ENCODE measurements around the gene ZNF3. TPM values are rescaled to one million over a fixed set of nuclear protein-coding genes. Genes with fewer than 3 reads are reported as not detected.
A peak's percentile ranks its signal among the peaks of the same experiment; 100 is the strongest.

ZNF3 gene
- total and polyA plus RNA-seq, 9 of the 15 experiments (the other 6 are each of a cell fraction or from before 2014, with no cell fraction given) = 30.0 to 64.9 (median 51.5) TPM

DNA sequence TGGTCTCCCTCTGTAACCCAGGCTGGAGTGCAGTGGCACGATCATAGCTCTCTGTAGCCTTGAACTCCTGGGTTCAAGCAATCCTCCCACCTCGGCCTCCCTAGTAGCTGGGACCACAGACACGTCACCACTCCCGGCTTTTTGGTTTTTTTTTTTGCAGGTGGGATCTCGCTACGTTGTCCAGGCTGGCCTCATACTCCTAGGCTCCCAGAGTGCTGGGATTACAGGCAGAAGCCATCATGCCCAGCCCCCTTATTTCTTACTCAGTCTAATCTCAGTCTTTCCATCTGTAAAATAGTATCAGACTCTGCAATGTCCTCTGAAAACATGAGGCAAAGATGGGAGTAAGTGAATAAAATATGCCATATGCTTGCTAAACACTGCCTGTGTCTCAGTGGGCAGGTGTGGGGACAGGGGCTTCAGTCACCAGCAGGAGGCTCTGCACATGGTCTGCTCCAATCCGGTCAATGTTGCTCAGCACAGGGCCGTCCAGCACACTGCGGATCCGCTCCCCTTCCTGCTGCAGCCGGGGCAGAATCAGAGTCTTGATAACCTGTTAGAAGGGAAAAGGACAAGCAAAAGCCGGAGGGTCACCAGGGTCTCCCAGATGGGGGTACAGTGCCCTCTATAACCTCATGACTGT is 28.1 kb upstream of the ZNF3 start:
- Histone ChIP-seq H3K4me2 (ENCODE audit: insufficient read depth, low read length) (no peak overlapping the region), H3K4me3 (no peak overlapping the region), H2AFZ (ENCODE audit: low read depth, low read length) (no peak overlapping the region), H3K9me3 (replicated peaks; ENCODE audit: control insufficient read depth, insufficient read depth, low read depth, low read length) (no peaks in the 10 kb centered on the region), H3K36me3 (ENCODE audit: control insufficient read depth, insufficient read depth, low read length) (peaks cover 83% of the 10 kb centered on the region; the same call in 2 of the 3 replicates), H3K79me2 (ENCODE audit: control insufficient read depth, insufficient read depth, low read length) (no peaks in the 10 kb centered on the region), H3K4me1 (replicated peaks in 1 of 2; ENCODE audit: control insufficient read depth in 2 of 2, insufficient read depth in 2 of 2, low read length in 2 of 2) (peaks cover 2 to 31% of the 10 kb centered on the region in 2 experiments; a peak in 4 of 5 replicates), H4K20me1 (replicated peaks; ENCODE audit: control insufficient read depth, insufficient read depth, low read length) (no peaks in the 10 kb centered on the region), H3K27me3 (ENCODE audit: control insufficient read depth in 2 of 2, insufficient read depth in 2 of 2, low read length in 2 of 2) (no peaks in the 10 kb centered on the region), H3K9me1 (ENCODE audit: control insufficient read depth, insufficient read depth, low read length) (peaks cover 3% of the 10 kb centered on the region), H3K27ac (ENCODE audit: extremely low read depth, low read depth, low read length) (no peak overlapping the region), H3K9ac (ENCODE audit: insufficient read depth in 1 of 2, low read depth in 2 of 2, low read length in 2 of 2) (no peak overlapping the region)
- 94% methylated on average over 12 of the region's 12 CpGs for WGBS (ENCODE audit: insufficient coverage, low coverage, missing lambda C conversion rate)
- ChIA-PET POLR2A (no interaction called here), CTCF (ENCODE audit: low intra/inter-chr PET ratio) (no interaction called here)
- ATAC-seq = peak; percentile 57
- TF ChIP-seq ZNF347 (CRISPR knock-in tag; IDR thresholded peaks at IDR 0.05; ENCODE audit: low read depth) (no peak), NR2F6 (CRISPR knock-in tag; IDR thresholded peaks at IDR 0.05) (no peak), U2AF2 (optimal IDR thresholded peaks at IDR 0.05; ENCODE audit: low read depth, low read length) (no peak), MXI1 (IDR thresholded peaks at IDR 0.05; ENCODE audit: low read depth, low read length) (no peak), MTA1 (IDR thresholded peaks at IDR 0.05; ENCODE audit: borderline replicate concordance) (no peak), ZNF778 (CRISPR knock-in tag; IDR thresholded peaks at IDR 0.05) (no peak), SMARCA4 (IDR thresholded peaks at IDR 0.05) (no peak), POLR2G (IDR thresholded peaks at IDR 0.05; ENCODE audit: low read depth, low read length) (peak; percentile 44), NR2C1 (IDR thresholded peaks at IDR 0.05) (no peak), NR2C1 (tag; IDR thresholded peaks at IDR 0.05) (no peak), TAL1 (IDR thresholded peaks at IDR 0.05) (no peak), RUNX1 (IDR thresholded peaks at IDR 0.05; ENCODE audit: low read depth) (no peak), EWSR1 (IDR thresholded peaks at IDR 0.05; ENCODE audit: borderline replicate concordance, low read depth, partially characterized antibody) (no peak)
- TF ChIP-seq, protein P1, sequence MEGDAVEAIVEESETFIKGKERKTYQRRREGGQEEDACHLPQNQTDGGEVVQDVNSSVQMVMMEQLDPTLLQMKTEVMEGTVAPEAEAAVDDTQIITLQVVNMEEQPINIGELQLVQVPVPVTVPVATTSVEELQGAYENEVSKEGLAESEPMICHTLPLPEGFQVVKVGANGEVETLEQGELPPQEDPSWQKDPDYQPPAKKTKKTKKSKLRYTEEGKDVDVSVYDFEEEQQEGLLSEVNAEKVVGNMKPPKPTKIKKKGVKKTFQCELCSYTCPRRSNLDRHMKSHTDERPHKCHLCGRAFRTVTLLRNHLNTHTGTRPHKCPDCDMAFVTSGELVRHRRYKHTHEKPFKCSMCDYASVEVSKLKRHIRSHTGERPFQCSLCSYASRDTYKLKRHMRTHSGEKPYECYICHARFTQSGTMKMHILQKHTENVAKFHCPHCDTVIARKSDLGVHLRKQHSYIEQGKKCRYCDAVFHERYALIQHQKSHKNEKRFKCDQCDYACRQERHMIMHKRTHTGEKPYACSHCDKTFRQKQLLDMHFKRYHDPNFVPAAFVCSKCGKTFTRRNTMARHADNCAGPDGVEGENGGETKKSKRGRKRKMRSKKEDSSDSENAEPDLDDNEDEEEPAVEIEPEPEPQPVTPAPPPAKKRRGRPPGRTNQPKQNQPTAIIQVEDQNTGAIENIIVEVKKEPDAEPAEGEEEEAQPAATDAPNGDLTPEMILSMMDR (IDR thresholded peaks at IDR 0.05 in 2 of 3, conservative IDR thresholded peaks at IDR 0.05 in 1 of 3; ENCODE audit: insufficient read depth in 2 of 3, low read depth in 1 of 3, low read length in 3 of 3) = peak in 2 of 3 experiments; percentile 18 to 23; a peak in 3 of 6 replicates
- TF ChIP-seq, protein P2, sequence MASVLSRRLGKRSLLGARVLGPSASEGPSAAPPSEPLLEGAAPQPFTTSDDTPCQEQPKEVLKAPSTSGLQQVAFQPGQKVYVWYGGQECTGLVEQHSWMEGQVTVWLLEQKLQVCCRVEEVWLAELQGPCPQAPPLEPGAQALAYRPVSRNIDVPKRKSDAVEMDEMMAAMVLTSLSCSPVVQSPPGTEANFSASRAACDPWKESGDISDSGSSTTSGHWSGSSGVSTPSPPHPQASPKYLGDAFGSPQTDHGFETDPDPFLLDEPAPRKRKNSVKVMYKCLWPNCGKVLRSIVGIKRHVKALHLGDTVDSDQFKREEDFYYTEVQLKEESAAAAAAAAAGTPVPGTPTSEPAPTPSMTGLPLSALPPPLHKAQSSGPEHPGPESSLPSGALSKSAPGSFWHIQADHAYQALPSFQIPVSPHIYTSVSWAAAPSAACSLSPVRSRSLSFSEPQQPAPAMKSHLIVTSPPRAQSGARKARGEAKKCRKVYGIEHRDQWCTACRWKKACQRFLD (CRISPR knock-in tag; IDR thresholded peaks at IDR 0.05) = no peak
- TF ChIP-seq, protein P3, sequence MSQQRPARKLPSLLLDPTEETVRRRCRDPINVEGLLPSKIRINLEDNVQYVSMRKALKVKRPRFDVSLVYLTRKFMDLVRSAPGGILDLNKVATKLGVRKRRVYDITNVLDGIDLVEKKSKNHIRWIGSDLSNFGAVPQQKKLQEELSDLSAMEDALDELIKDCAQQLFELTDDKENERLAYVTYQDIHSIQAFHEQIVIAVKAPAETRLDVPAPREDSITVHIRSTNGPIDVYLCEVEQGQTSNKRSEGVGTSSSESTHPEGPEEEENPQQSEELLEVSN (IDR thresholded peaks at IDR 0.05; ENCODE audit: borderline replicate concordance in 1 of 2, extremely low read depth in 1 of 2, insufficient read depth in 1 of 2, insufficient read length in 1 of 2, low read depth in 1 of 2, low read length in 1 of 2, poor library complexity in 1 of 2, severe bottlenecking in 1 of 2) = no peak
- TF ChIP-seq, protein P4, sequence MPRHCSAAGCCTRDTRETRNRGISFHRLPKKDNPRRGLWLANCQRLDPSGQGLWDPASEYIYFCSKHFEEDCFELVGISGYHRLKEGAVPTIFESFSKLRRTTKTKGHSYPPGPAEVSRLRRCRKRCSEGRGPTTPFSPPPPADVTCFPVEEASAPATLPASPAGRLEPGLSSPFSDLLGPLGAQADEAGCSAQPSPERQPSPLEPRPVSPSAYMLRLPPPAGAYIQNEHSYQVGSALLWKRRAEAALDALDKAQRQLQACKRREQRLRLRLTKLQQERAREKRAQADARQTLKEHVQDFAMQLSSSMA (CRISPR knock-in tag; IDR thresholded peaks at IDR 0.05) = no peak
- BruUV-seq (replicated peaks) = no TSS peak
- FAIRE-seq = peak; percentile 29
- DNase-seq (ENCODE audit: extremely low read depth in 1 of 4, low spot score in 3 of 4) = peak in 1 of 4 experiments; percentile 15
- intact Hi-C loops (cut with micrococcal nuclease) = no loop called here
- in situ Hi-C loops (cut with MboI) = loop anchor here (10.0 kb wide), 1 partner anchor 1725 kb away; no protein-coding TSS in a partner anchor
